PC-3 (cell line): ENCODE results near the gene BTAF1.

ENCODE experiments used
- EZH2phosphoT487 ChIP-seq: fragments of 300-600 bp; sonication (generic); IDR thresholded peaks from 2 replicates; pipeline ENCODE4 v1.6.1; 2018; ENCODE audit warnings: mild to moderate bottlenecking, antibody characterized with exemption, low read length, borderline replicate concordance
- TF ChIP-seq, protein P1 (sequence below): fragments of 300-600 bp; sonication (generic); conservative IDR thresholded peaks from 2 replicates; pipeline ENCODE4 v1.5.1; 2017; ENCODE audit warnings: antibody characterized with exemption, low read depth, mild to moderate bottlenecking, low read length

DNA sequence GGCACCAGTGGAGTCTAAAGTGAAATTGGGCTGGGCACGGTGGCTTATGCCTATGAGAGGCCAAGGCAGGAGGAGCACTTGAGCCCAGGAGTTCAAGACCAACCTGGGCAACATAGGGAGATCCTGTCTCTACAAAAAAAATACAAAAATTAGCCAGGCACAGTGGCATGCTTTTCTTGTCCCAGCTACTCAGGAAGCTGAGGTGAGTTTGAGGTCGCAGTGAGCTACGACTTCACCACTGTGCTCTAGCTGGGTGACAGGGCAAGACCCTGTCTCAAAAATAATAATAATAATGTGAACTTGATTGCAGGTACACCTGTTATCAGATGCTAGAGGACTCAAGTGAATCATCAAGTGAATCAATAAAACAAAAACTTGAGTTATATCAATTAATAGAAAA is 108.0 kb downstream of the BTAF1 start:
- TF ChIP-seq, protein P1, sequence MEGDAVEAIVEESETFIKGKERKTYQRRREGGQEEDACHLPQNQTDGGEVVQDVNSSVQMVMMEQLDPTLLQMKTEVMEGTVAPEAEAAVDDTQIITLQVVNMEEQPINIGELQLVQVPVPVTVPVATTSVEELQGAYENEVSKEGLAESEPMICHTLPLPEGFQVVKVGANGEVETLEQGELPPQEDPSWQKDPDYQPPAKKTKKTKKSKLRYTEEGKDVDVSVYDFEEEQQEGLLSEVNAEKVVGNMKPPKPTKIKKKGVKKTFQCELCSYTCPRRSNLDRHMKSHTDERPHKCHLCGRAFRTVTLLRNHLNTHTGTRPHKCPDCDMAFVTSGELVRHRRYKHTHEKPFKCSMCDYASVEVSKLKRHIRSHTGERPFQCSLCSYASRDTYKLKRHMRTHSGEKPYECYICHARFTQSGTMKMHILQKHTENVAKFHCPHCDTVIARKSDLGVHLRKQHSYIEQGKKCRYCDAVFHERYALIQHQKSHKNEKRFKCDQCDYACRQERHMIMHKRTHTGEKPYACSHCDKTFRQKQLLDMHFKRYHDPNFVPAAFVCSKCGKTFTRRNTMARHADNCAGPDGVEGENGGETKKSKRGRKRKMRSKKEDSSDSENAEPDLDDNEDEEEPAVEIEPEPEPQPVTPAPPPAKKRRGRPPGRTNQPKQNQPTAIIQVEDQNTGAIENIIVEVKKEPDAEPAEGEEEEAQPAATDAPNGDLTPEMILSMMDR: no peak
- no peak for TF ChIP-seq EZH2phosphoT487
